GM19351 (cell line): ENCODE data around the gene MYH7.
"Not testable (repeated sequence)": the region's sequence is repeated elsewhere in the genome, so short reads cannot be mapped to it uniquely, and the experiment has no call there.

Source experiments
- ATAC-seq: cut with Tn5 transposase; IDR thresholded peaks from one replicate; pipeline ENCODE4 v1.9.1; 2021; ENCODE audit warnings: mild to moderate bottlenecking, moderate library complexity; ENCODE audit not compliant: unreplicated experiment

The MYH7 gene

GRCh38 chr14:23408307-23408630, 27.2 kb downstream of the MYH7 start:
- ATAC-seq = no peak

- ATAC-seq = no peak
These were observed 27.7 kb downstream of the MYH7 start, which contains the start of gene MYH6 for GRCh38 chr14:23407516-23408306. Gene MYH6 (minus strand): TSS chr14:23408273. CDS start chr14:23407223, 1,050 bp downstream.

GRCh38 chr14:23406725-23407355, 28.6 kb downstream of the MYH7 start:
- no peak for ATAC-seq

- ATAC-seq = no peak
These were observed 29.2 kb downstream of the MYH7 start for GRCh38 chr14:23406244-23406643.

- ATAC-seq = no peak
These were observed 29.9 kb downstream of the MYH7 start for GRCh38 chr14:23405516-23406025.

- ATAC-seq = no peak
These were observed 30.4 kb downstream of the MYH7 start for GRCh38 chr14:23405096-23405495.

GRCh38 chr14:23404331-23404900, 31.0 kb downstream of the MYH7 start:
- ATAC-seq = no peak

- no peak for ATAC-seq
These were observed 31.6 kb downstream of the MYH7 start for GRCh38 chr14:23403908-23404307.

GRCh38 chr14:23403139-23403438, 32.4 kb downstream of the MYH7 start:
- no peak for ATAC-seq

- no peak for ATAC-seq
These were observed 32.9 kb downstream of the MYH7 start for GRCh38 chr14:23402296-23403138.

GRCh38 chr14:23401291-23401690, 34.2 kb downstream of the MYH7 start:
- no peak for ATAC-seq

- not testable (repeated sequence) for ATAC-seq
These were observed 34.8 kb downstream of the MYH7 start for GRCh38 chr14:23400496-23401149.

- ATAC-seq = no peak
These were observed 35.9 kb downstream of the MYH7 start for GRCh38 chr14:23399591-23399990.

GRCh38 chr14:23399136-23399535, 36.3 kb downstream of the MYH7 start:
- ATAC-seq = no peak

- ATAC-seq = no peak
These were observed 37.1 kb downstream of the MYH7 start for GRCh38 chr14:23398348-23398747.

- ATAC-seq = no peak
These were observed 38.6 kb downstream of the MYH7 start for GRCh38 chr14:23396781-23397407.

- ATAC-seq = no peak
These were observed 39.3 kb downstream of the MYH7 start for GRCh38 chr14:23396126-23396525.

- ATAC-seq = no peak
These were observed 42.8 kb downstream of the MYH7 start for GRCh38 chr14:23392613-23393012.

GRCh38 chr14:23389871-23390270, 45.6 kb downstream of the MYH7 start:
- not testable (repeated sequence) for ATAC-seq

- no peak for ATAC-seq
These were observed 46.1 kb downstream of the MYH7 start for GRCh38 chr14:23389396-23389795.
